HG03025 (cell line): ENCODE results near the gene PPFIA4.

Experiments used
- ATAC-seq: cut with Tn5 transposase; IDR thresholded peaks from one replicate; pipeline ENCODE4 v1.9.1; 2021; ENCODE audit warnings: mild to moderate bottlenecking, moderate library complexity; ENCODE audit not compliant: unreplicated experiment, low FRiP score

PPFIA4 gene

DNA sequence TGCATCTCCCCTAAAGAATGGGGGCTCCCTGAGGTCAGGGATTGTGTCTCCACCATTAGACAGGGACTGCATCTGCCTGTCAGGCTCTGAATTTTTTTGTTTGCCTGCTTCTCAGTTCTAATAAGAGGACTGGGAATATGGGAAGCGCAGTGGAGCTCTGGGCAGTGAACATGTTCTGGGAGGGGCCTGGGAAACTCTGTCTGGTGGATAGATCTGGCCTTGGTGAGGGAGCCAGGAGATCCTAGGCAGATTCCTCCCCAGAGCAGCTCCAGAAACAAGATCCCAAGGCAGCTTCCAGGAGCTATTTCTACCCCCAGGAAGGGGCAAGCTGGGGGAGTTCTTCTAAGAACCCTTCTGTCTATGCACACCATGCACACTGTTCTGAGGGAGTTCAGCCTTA, 72.2 kb downstream of the PPFIA4 start:
- ATAC-seq = no peak

DNA sequence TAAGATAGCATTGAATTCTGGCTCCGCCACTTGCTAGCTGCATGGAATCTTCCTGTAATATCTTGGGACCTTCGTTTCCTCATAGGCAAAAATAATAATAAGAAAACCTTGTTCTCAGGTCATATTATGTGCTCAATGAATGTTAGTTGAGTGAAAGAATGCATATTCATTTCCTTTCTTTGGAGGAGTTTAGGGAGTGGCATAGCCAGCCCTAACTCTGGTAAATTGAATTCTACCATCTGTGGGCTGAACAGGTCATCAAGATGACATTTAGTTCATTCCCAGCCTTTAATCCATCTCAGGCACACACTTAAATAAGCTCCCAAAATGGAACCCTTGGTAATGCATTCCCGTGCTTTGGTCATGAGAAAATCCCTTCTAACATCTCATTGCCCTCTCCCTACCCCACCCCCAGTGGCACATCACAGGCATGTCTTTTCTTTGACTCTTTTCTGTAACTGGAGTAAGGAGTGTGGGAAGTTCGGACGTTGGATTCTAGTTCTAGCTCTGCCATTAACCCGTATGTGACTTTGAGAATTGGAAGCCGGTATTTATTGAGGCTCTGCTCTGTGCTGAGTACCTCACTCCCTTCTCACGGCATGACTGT, 72.7 kb downstream of the PPFIA4 start:
- ATAC-seq = no peak

DNA sequence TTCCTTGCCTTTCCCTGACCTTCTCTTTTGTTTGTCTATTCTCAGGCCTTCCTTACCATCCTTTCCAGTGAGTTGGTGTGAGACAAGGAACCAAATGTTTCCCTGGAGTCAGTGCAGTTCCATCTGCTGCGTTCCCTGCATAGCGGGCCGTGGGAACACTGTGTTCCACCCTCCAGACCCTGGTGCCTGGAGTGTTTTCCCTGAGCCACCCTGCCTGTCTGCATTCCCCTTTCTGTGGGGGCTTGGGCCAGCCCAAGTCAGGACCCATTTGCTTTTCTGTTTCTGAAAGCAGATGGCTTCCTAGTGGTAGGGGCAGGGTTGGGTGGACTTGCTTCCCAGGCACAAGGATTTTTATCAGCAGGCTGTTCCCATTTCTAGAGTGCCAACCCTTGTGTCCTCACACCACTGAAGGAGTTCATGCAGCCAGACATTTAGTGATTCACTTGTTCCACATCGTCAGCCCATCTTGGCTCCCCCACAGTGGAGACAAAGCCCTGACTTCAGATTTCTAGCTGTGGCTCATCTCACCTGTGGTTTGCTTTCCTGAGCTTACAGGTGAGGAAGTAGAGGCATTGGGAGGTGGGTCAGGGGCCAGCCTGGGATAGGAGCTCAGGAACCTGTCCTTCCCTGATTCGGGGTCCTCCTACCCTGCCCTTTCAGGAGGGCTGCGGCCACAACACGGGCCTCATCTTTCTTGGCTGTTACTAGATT, 73.7 kb downstream of the PPFIA4 start:
- ATAC-seq = no peak

DNA sequence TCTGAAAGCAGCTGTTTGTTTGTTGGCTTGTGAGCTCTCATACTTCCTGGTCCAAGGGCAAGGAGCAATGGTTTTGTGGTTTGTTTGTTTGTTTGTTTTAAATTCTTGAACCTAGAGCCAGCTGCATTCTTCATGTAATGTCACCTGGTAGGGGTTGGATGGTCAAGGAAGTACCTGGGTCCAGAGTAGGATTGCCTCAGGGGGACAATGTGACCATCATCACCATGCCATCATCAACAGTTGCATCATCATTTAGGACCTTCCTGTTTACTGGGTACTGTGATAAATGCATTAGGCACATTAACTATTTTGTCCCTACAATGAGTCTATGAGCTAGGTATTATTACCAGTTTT, 74.2 kb downstream of the PPFIA4 start:
- no peak for ATAC-seq

DNA sequence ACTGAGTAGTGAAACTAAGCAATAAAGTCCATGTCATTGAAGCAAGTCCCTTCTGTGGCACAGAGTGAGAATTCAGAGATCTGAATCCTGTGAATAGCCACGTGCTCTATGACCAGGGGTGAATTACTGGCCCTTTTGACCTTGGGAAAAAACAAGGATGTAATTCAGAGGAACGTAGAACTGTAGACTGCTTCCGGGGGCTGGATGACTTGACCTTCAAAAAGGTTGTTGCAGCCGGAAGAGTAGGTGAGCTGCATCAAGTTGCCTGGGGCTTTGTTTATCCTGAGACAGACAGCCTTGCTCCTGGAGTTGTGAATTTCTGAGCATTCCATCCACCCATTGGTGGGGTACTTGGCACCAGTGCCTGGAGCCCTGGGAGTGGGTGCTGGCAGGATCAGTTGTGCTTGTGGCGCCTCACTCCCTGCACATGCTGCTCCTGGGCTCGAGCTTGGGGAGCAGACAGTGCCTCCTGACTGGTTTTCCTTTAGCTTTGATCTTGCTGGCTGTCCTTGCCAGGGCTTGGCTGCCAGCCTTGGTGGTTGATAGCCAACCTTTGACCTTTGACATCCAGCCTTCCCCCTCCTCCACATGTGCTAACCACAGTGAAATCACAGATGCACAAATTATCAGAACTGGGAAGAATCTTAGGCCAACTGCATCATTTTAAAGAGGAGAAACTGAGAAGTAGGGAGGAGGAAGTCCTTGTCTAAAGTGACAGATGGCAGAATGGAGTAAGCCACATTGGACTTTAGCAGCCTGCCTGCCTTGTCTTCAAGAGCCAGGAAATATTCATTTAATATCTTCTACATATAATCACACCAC, 75.7 kb downstream of the PPFIA4 start:
- ATAC-seq = no peak

DNA sequence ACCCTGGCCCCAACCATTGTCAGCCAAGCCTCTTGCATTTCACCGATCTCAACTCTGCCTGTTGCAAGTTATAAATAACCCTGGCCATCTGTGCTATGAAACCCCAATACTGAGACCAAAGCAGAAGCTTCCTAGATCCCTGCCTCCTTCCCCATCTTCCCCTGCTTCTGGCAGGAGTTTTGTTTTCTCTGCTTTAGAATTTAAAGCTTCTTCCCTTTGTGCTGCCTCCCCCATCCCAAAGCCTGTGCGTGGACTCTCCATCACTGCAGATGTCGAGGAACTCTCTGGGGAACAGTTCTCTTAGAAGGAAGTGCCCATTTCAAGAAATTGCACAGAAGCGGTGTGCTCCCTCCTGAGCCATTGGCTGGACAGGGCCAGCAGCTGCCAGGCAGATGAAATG, 76.9 kb downstream of the PPFIA4 start:
- no peak for ATAC-seq

DNA sequence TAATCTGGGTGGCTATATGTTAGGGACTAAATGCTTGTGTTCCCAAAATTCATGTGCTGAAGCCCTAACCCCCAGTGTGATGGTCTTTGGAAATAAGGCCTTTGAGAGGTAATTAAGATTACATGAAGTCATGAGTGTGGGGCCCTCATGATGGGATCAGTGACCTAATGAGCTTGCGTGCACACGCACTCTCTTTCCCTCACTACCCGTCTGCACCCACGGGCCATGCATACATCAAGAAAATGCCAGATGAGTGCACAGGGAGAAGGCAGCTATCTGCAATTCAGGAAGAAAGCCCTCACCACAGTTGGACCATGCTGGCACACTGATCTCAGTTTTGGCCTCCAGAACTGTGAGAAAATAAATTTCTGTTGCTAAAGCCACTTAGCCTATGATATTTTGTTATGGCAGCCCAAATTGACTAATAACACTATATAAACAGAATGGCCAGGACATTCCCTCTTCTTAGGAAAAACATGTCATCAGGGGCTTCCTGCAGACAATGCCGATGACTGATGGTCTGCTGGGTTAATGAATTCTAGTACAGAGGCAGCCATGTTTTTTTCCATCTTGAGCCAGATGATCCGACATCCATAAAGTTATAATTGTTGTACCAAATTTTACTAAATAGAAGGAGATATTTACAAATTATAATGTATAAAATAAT, 77.7 kb downstream of the PPFIA4 start:
- ATAC-seq = no peak

DNA sequence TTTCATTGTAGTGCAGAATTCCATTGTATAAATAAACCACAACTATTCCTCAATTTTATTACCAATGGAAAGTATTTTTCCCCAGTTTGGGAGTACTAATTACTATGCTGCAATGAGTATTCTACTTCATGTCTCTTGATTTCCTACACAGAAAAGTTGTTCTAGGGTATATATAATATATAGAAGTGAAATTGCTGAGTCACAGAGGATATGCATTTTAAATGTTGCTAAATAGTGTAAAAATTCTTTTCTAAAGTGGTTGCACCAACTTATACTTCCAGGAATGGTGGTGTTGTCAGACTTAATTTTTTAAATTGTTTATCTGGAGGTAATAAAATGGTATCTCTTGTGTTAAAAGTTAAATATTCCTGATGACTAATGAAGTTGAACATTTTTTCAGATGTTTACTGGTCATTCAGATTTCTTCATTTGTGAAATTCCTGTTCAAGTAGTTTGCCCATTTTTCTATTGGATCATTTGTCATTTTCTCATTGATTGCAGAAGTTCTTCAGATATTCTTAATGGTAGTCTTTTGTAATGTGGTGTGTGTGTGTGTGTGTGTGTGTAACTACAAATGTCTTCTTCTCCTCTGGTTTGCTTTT, 78.6 kb downstream of the PPFIA4 start:
- no peak for ATAC-seq

DNA sequence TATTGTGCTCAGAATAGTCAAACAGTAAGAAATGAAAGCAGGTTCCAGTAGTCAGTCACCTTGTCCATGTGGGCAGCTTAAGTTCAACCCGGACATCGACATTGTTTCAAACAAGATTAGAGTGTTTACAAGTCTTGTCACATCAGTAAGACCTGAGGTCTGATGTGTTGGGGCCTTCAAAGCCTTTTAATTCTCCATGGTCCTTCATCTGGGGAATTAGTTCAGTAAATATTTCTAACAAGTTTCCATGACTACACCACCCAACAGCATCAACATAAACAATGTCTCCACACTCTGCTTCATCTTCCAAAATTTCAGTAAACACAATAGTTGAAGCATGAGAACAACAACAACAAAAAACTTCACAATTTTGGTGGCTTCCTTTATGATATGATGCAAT, 86.2 kb downstream of the PPFIA4 start:
- ATAC-seq = no peak

DNA sequence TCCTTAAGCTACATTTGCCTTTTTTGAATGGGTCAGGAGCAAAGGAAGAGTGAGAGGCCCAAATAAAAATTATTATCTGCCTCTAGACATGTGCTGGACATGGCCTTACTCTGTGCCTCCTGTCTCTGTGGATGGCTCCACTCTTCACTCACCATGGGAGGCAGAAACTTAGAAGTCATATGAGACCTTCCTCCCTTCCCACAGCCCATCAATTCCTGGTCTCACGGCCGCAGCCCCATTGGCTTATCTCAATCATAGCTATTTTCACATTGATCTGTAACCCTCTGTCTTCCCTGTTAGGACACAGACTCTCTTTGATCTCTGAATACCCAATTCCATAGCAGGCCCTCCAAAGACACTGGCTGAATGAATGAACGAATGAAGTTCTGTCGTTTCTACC, 87.0 kb downstream of the PPFIA4 start:
- ATAC-seq = no peak

DNA sequence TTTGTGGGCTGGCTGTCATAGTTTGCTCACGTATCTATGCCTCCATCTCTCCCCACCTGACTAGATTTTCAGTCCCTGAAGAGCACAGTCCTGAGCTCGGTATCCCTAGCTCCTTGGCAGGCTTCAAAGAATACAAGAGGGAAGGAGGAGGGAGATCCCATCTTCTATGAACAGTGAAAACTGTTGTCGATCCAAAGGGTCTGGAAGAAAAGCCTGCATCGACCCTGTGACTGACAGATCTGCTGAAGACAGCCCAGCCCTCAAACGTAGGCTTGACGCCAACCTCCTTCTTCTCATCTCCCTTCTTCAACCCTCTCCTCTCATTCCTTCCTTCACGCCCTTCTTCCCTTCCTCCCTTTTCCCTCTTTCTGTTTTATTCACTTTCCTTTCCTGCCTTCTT, 87.9 kb downstream of the PPFIA4 start:
- no peak for ATAC-seq

DNA sequence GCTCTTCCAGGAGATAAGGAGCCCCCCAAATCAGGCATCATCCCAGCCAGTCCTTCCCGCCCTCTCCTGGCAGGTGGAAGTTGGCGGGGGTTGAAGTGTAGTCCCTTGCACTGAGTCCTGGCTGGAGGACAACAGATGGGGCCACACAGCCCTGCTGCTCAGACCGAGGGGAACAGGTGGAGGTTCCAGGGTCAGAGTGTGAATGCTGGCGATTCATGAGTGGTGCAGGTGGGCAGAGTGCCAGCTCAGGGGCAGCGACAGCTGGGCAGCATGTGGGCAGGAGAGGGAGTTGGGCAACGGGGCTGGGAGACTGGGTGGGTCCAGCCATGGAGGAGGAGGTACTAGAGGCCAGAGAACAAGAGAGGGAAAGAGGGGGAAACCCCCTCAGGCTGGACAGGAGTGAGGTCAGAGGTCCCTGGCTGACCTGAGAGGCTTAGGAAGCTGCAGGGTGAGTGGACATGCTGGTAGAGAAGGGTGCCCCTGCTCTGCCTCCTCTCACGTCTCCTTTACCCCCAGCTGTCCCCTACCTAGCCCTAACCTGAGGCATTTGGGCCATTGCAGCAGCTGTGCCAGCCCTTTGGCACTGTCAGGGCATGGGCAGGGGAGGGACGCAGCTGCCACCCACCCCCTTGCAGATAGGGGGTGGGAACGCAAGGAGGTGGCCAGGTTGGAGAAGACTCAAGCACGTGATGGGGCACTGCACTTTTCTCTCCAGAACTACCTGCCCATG, 90.0 kb downstream of the PPFIA4 start:
- no peak for ATAC-seq

DNA sequence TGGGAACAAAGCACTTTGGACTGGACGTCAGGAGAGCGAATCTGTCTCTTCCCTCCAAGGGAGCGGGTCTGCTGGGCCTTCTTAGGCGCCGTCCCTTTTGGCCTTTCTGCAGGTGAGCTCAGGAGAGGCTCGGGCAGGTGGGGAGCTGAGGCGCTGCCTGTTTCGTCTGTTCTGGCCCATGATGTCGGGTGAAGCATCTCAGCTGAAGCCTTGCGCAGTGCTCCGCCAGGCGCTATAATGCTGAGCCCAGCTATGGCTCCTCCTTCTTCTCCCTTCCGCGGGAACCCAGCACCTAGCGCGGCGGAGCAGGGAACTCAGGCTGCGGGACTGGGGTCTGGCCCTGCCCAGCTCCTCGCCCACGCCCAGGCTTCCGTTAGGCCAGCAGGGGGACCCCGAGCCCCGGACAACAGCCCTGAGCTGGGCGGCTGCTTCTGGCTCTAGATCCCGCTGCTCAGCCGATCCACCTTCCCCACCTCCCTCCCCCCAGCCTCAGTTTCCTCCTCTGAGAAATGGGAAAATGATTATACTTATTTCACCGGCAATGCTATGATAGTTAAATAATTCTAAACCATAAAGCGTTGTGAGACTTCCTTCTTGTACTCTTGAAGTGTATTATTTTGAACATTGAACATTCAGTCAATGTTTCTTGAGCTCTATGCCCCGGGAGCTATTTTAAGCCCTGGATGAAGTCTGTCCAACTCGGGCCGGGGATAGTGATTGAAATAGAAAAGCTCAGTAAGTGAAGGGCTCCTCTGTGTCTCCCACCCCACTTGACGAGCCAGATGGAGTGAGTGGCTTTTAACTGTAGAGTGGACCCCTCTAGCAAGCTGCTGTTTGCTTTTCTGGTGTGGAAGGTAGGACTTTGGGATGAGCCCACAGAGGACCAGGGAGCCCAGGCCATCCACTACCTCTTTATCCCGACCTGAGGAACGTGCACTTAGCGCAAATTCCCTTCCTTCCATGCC, 91.6 kb downstream of the PPFIA4 start:
- ATAC-seq = no peak

DNA sequence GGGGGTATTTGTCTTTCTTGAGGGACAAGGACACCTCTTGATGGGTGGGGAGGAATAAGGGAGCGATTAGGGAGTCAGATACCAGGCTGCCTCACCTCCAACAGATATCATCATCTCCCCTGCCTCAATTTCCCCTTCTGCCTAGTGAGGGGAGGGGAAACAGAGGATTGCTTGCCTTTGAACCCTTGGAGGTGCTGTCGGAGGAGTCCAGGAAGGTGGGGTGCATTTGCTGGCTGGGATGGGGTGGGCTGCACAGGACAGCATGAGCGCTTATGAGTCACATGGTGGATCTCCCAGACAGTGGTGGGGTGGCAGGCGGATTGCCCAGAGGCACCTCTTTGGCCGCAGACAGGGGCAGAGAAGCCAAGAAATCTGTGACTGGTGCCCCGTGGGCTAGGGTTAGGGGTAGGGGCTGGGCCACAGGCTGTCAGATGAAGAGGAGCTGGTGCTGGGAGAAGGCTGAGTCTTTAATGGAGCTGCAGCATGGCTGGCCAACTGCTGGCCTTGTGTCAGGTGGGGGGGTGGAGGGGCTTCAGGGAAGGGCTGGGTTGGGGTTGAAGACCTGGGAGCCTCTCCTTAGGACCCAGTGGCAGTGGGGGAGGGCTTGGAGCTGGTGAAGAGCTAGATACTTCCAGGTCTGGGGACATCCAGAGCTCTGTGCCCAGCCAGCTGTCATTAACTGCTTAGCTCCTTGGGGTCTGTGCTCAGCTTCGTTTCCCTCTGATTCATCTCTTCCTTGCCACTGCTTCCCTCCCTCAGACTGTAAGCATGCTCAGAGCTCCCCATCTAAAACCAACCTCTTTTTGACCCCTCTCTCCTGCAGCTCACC, 94.2 kb downstream of the PPFIA4 start:
- ATAC-seq = no peak

DNA sequence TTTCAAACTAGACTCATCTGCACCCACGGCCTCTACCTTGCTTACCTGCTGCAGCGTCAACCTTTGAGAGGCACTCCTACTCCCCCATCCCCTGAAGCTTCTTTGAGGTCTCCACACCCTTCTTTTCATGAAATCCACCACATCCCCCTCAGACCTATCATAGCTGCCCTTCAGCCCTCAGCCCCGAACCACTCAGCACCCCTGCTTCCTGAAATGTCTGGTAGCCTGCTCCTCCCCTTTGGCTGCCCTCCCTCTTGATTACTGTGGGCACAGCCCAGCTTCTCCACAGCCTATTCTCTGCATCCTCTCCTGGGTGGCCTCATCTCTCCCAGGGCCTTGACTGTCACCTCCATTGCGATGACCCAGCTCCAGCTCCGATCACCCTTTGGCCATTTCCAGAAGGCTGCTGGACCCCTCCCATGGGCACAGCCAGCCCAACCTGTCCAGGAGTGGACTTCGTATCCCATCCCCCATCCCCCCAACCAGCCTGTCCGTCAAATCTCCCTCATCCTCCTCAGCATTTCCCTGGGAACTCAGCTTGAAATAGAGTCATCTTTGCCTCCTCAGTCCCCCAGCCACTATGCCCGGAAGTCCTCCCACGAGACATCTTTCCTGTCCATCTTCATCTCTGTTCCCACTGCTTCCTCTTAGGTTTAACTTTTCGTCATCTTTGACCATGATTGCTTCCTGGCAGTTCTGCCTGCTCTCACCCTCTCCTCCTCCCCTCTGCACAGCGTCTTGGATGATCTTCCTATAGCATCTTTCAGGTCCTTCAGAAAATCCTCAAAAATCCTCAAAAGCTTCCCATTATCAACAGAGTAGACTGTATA, 95.1 kb downstream of the PPFIA4 start:
- no peak for ATAC-seq

DNA sequence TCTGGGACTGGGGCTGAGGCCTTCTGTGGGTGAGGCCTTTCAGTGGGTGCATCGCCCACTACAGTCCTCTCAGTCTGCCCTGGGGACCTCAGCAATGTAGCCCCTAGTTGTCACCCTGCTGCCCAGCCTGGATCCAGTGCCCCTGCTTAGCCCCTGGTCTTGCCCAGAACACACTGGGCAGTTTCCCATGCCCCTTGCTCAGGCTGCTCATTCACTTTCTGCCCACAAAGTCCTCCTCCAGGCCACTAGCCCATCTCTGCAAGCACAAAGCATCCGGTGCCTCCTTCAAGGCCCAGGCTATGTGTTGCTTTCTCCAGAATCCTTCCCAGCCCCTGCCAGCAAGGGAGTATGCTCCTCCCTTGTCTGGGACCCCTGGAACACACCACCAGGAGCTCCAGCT, 95.9 kb downstream of the PPFIA4 start:
- no peak for ATAC-seq

DNA sequence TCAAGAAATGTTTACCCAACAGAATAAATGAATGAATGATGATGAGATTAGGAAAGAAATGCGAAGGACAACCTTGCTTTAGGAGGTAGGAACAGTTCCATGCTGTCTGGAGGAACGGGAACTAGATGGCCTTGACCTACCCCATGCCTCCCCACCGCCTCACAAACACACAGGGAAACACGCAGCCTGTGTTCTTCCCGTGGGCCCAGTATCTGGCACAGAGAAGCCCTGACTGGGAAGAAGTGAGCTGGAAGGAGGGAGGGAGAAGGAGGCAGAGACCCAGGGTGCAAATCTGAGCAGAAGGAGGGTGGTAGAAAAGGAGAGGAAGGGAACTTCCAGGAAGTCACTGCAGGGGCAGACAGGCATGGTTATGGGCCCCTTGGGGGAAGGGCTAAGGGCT, 97.7 kb downstream of the PPFIA4 start:
- ATAC-seq = no peak
